Measurements from ENCODE around the gene PLEKHM3. TPM values are rescaled to one million over a fixed set of nuclear protein-coding genes. Genes with fewer than 3 reads are reported as not detected.
"Not testable (repeated sequence)": the region's sequence is repeated elsewhere in the genome, so short reads cannot be mapped to it uniquely, and the experiment has no call there.

The PLEKHM3 gene
- total RNA-seq, 4 donors from 2014 or later, result 19.1 to 26.5 (median 24.0) TPM

GRCh38 chr2:207914716-207915115 is 110.6 kb downstream of the PLEKHM3 start:
- Histone ChIP-seq H3K9me3 (no peaks in the 10 kb centered on the region), H3K4me1 (no peaks in the 10 kb centered on the region), H3K4me3 (no peak overlapping the region), H3K36me3 (no peaks in the 10 kb centered on the region), H3K27me3 (no peaks in the 10 kb centered on the region), H3K27ac (no peak overlapping the region)
- WGBS, 2 donors (ENCODE audit: low coverage in 1 of 2), result 89 to 96% methylated on average over 5 to 6 of the region's 6 CpGs
- TF ChIP-seq EP300 (IDR thresholded peaks at IDR 0.05; ENCODE audit: low read depth), result no peak
- TF ChIP-seq POLR2AphosphoS5 (IDR thresholded peaks at IDR 0.05), result no peak
- TF ChIP-seq POLR2A (IDR thresholded peaks at IDR 0.05), result no peak
- TF ChIP-seq CTCF (IDR thresholded peaks at IDR 0.05), result no peak
- DNase-seq, result no peak
- in situ Hi-C loops (cut with MboI; ENCODE audit: low pct_ligation_motif_present in 1 of 4, low pct_unique_long_range_greater_than_20kb in 1 of 4, low sequenced_read_pairs in 3 of 4), result no loop called here
- intact Hi-C loops (cut with DNase I; ENCODE audit: low total_unique reads), result no loop called here

GRCh38 chr2:207913772-207914358 is 111.5 kb downstream of the PLEKHM3 start:
- WGBS, 2 donors (ENCODE audit: low coverage in 1 of 2), result 93 to 100% methylated on average over 8 to 14 of the region's 14 CpGs
- Histone ChIP-seq H3K4me3 (no peak overlapping the region), H3K36me3 (no peaks in the 10 kb centered on the region), H3K27me3 (no peaks in the 10 kb centered on the region), H3K4me1 (no peaks in the 10 kb centered on the region), H3K9me3 (no peaks in the 10 kb centered on the region), H3K27ac (no peak overlapping the region)
- DNase-seq, result no peak
- intact Hi-C loops (cut with DNase I; ENCODE audit: low total_unique reads) (no loop called here), in situ Hi-C loops (cut with MboI; ENCODE audit: low pct_ligation_motif_present in 1 of 4, low pct_unique_long_range_greater_than_20kb in 1 of 4, low sequenced_read_pairs in 3 of 4) (no loop called here)
- TF ChIP-seq CTCF (IDR thresholded peaks at IDR 0.05) (no peak), POLR2A (IDR thresholded peaks at IDR 0.05) (no peak), POLR2AphosphoS5 (IDR thresholded peaks at IDR 0.05) (no peak)

- WGBS, 2 donors (ENCODE audit: low coverage in 1 of 2), result 64 to 78% methylated on average over 3 of the region's 3 CpGs
- TF ChIP-seq POLR2A (IDR thresholded peaks at IDR 0.05) (no peak), CTCF (IDR thresholded peaks at IDR 0.05) (no peak), POLR2AphosphoS5 (IDR thresholded peaks at IDR 0.05) (no peak), EP300 (IDR thresholded peaks at IDR 0.05; ENCODE audit: low read depth) (no peak)
- intact Hi-C loops (cut with DNase I; ENCODE audit: low total_unique reads), result no loop called here
- DNase-seq, result no peak
- in situ Hi-C loops (cut with MboI; ENCODE audit: low pct_ligation_motif_present in 1 of 4, low pct_unique_long_range_greater_than_20kb in 1 of 4, low sequenced_read_pairs in 3 of 4), result no loop called here
- Histone ChIP-seq H3K27me3 (no peaks in the 10 kb centered on the region), H3K4me3 (no peak overlapping the region), H3K27ac (no peak overlapping the region), H3K9me3 (no peaks in the 10 kb centered on the region), H3K4me1 (peaks cover 0 to 7% (median 0%) of the 10 kb centered on the region in 4 donors), H3K36me3 (no peaks in the 10 kb centered on the region)
These were observed 113.5 kb downstream of the PLEKHM3 start for GRCh38 chr2:207911856-207912255.

GRCh38 chr2:207911215-207911614 is 114.1 kb downstream of the PLEKHM3 start:
- 76 to 88% methylated on average over 1 of the region's 1 CpG for WGBS, 2 donors (ENCODE audit: low coverage in 1 of 2)
- TF ChIP-seq POLR2A (IDR thresholded peaks at IDR 0.05) (no peak), CTCF (IDR thresholded peaks at IDR 0.05) (no peak)
- no peaks in the 10 kb centered on the region for H3K36me3 ChIP-seq
- H3K9me3 ChIP-seq, result no peaks in the 10 kb centered on the region
- H3K4me3 ChIP-seq, result no peak overlapping the region
- peaks cover 0 to 10% (median 0%) of the 10 kb centered on the region in 4 donors for H3K4me1 ChIP-seq
- H3K27me3 ChIP-seq, result no peaks in the 10 kb centered on the region
- no peak overlapping the region for H3K27ac ChIP-seq
- intact Hi-C loops (cut with DNase I; ENCODE audit: low total_unique reads), result no loop called here
- no peak for DNase-seq
- in situ Hi-C loops (cut with MboI; ENCODE audit: low pct_ligation_motif_present in 1 of 4, low pct_unique_long_range_greater_than_20kb in 1 of 4, low sequenced_read_pairs in 3 of 4), result no loop called here

GRCh38 chr2:207906495-207906894 is 118.8 kb downstream of the PLEKHM3 start:
- in situ Hi-C loops (cut with MboI; ENCODE audit: low pct_ligation_motif_present in 1 of 4, low pct_unique_long_range_greater_than_20kb in 1 of 4, low sequenced_read_pairs in 3 of 4); H3K9me3 ChIP-seq; intact Hi-C loops (cut with DNase I; ENCODE audit: low total_unique reads); H3K27me3 ChIP-seq; H3K27ac ChIP-seq; H3K4me3 ChIP-seq; H3K36me3 ChIP-seq; DNase-seq: not testable (repeated sequence)
- 90 to 97% methylated on average over 5 of the region's 5 CpGs for WGBS, 2 donors (ENCODE audit: low coverage in 1 of 2)
- peaks cover 0 to 14% (median 0%) of the 10 kb centered on the region in 4 donors for H3K4me1 ChIP-seq

Data from transverse colon (tissue), 4 donors.